ACC112 (cell line): Measurements from ENCODE around the gene LRRC75B.
"Not testable (repeated sequence)": the region's sequence is repeated elsewhere in the genome, so short reads cannot be mapped to it uniquely, and the experiment has no call there.

Experiments
- H2AFZ ChIP-seq: fragments of 200-600 bp; sonication (generic); one replicate; pipeline ENCODE4 v1.6.0; 2017; ENCODE audit warnings: antibody characterized with exemption, low read length; ENCODE audit not compliant: unreplicated experiment
- H3K27ac ChIP-seq: fragments of 200-600 bp; sonication (generic); 2 replicates; pipeline ENCODE4 v1.5.1; 2014; ENCODE audit warnings: low read depth, mild to moderate bottlenecking, antibody characterized with exemption, low read length, moderate library complexity
- H3K27me3 ChIP-seq: fragments of 200-600 bp; sonication (generic); 2 replicates; pipeline ENCODE4 v1.6.1; 2014; ENCODE audit warnings: mild to moderate bottlenecking, antibody characterized with exemption, low read length, moderate library complexity, mixed read lengths; ENCODE audit not compliant: insufficient read depth
- H3K36me3 ChIP-seq: fragments of 200-600 bp; sonication (generic); 2 replicates; pipeline ENCODE4 v1.6.1; 2016; ENCODE audit warnings: mild to moderate bottlenecking, antibody characterized with exemption, low read length, moderate library complexity, mixed read lengths; ENCODE audit not compliant: insufficient read depth
- H3K4me1 ChIP-seq: fragments of 200-600 bp; sonication (generic); one replicate; pipeline ENCODE4 v1.6.1; 2016; ENCODE audit warnings: low read length, mixed read lengths; ENCODE audit not compliant: insufficient read depth, unreplicated experiment, control insufficient read depth
- H3K4me3 ChIP-seq: fragments of 200-600 bp; sonication (generic); 2 replicates; pipeline ENCODE4 v1.5.1; 2014; ENCODE audit warnings: mild to moderate bottlenecking, low read depth, low read length
- H3K79me2 ChIP-seq: fragments of 200-600 bp; sonication (generic); one replicate; pipeline ENCODE4 v1.6.0; 2016; ENCODE audit warnings: low read length; ENCODE audit not compliant: control insufficient read depth, unreplicated experiment, insufficient read depth

LRRC75B gene

GRCh38 chr22:24592851-24593558 is at the start of gene LRRC75B:
Gene LRRC75B (minus strand): TSS chr22:24593073. CDS start chr22:24593039, 34 bp downstream.
- Histone ChIP-seq H3K36me3 (no peaks in the 10 kb centered on the region), H3K27me3 (no peaks in the 10 kb centered on the region), H2AFZ (peak within 1 kb of the TSS; percentile 51), H3K79me2 (no peaks in the 10 kb centered on the region), H3K27ac (no peak within 1 kb of the TSS), H3K4me1 (no peaks in the 10 kb centered on the region), H3K4me3 (peak within 1 kb of the TSS; percentile 77)

- H2AFZ ChIP-seq, H3K27me3 ChIP-seq, H3K27ac ChIP-seq, H3K4me3 ChIP-seq, H3K36me3 ChIP-seq, H3K4me1 ChIP-seq, H3K79me2 ChIP-seq: not testable (repeated sequence)
These were observed 49.4 kb upstream of the LRRC75B start for GRCh38 chr22:24642307-24642706.

GRCh38 chr22:24636513-24636912 is 43.6 kb upstream of the LRRC75B start:
- not testable (repeated sequence) for H3K27me3 ChIP-seq, H3K4me1 ChIP-seq, H3K36me3 ChIP-seq, H3K79me2 ChIP-seq, H2AFZ ChIP-seq, H3K4me3 ChIP-seq, H3K27ac ChIP-seq

GRCh38 chr22:24634776-24635389 is 42.0 kb upstream of the LRRC75B start:
- H3K27me3 ChIP-seq, H3K4me1 ChIP-seq, H3K36me3 ChIP-seq, H3K4me3 ChIP-seq, H2AFZ ChIP-seq, H3K27ac ChIP-seq, H3K79me2 ChIP-seq: not testable (repeated sequence)

GRCh38 chr22:24633231-24634023 is 40.6 kb upstream of the LRRC75B start:
- not testable (repeated sequence) for H3K27ac ChIP-seq, H3K4me3 ChIP-seq

GRCh38 chr22:24632642-24633041 is 39.8 kb upstream of the LRRC75B start:
- not testable (repeated sequence) for H3K27me3 ChIP-seq, H3K36me3 ChIP-seq, H3K4me3 ChIP-seq, H3K27ac ChIP-seq, H2AFZ ChIP-seq, H3K79me2 ChIP-seq, H3K4me1 ChIP-seq

More at GRCh38 chr22:24633231-24634023, 40.6 kb upstream of the LRRC75B start:
- H3K4me1 ChIP-seq, H3K36me3 ChIP-seq, H3K27me3 ChIP-seq, H2AFZ ChIP-seq, H3K79me2 ChIP-seq: not testable (repeated sequence)

- H3K4me1 ChIP-seq, H3K4me3 ChIP-seq, H3K36me3 ChIP-seq, H3K79me2 ChIP-seq, H3K27me3 ChIP-seq, H2AFZ ChIP-seq, H3K27ac ChIP-seq: not testable (repeated sequence)
These were observed 38.7 kb upstream of the LRRC75B start for GRCh38 chr22:24631430-24632122.

GRCh38 chr22:24630812-24631427 is 38.0 kb upstream of the LRRC75B start:
- H3K36me3 ChIP-seq, H2AFZ ChIP-seq, H3K27ac ChIP-seq, H3K79me2 ChIP-seq, H3K4me3 ChIP-seq, H3K27me3 ChIP-seq, H3K4me1 ChIP-seq: not testable (repeated sequence)

- H2AFZ ChIP-seq, H3K36me3 ChIP-seq, H3K4me3 ChIP-seq, H3K79me2 ChIP-seq, H3K4me1 ChIP-seq, H3K27ac ChIP-seq, H3K27me3 ChIP-seq: not testable (repeated sequence)
These were observed 36.2 kb upstream of the LRRC75B start for GRCh38 chr22:24629069-24629468.

GRCh38 chr22:24627911-24628310 is 35.0 kb upstream of the LRRC75B start:
- H3K4me3 ChIP-seq, H3K79me2 ChIP-seq, H3K4me1 ChIP-seq, H3K27ac ChIP-seq, H3K36me3 ChIP-seq, H2AFZ ChIP-seq, H3K27me3 ChIP-seq: not testable (repeated sequence)
